Measurements from ENCODE around the gene DAB2. TPM values are rescaled to one million over a fixed set of nuclear protein-coding genes. Genes with fewer than 3 reads are reported as not detected.

DAB2 gene
- total RNA-seq, 6 donors from 2014 or later: 100 to 177 (median 144) TPM

DNA sequence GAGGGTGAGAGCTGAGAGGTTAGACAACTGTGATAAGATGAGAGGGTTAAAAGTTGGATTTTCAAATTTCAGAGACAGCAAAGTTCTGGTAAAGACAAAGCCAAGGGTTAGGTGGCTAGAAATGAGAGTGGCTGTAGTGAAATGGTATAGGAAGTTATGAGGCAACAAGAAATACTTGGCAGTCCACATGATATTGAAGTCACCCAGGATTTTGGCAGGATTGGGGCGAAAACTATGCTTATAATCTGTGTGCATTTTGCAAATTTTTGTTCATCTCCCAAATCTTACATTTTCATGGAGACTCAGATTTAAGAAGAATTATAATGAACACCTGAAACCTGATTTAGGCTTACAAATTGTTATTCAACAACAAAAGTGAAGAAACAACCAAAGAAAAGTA is 96.0 kb downstream of the DAB2 start:
- no peak for ATAC-seq (ENCODE audit: low FRiP score in 2 of 2)
- no peak for DNase-seq
- no peak overlapping the region for H3K4me3 ChIP-seq
- no peak overlapping the region for H3K27ac ChIP-seq
- no peaks in the 10 kb centered on the region for H3K27me3 ChIP-seq
- WGBS, 2 donors: 88 to 96% methylated on average over 1 of the region's 1 CpG
- no peaks in the 10 kb centered on the region for H3K9me3 ChIP-seq
- H3K36me3 ChIP-seq: no peaks in the 10 kb centered on the region
- TF ChIP-seq POLR2AphosphoS5 (IDR thresholded peaks at IDR 0.05): no peak
- TF ChIP-seq, protein P1, sequence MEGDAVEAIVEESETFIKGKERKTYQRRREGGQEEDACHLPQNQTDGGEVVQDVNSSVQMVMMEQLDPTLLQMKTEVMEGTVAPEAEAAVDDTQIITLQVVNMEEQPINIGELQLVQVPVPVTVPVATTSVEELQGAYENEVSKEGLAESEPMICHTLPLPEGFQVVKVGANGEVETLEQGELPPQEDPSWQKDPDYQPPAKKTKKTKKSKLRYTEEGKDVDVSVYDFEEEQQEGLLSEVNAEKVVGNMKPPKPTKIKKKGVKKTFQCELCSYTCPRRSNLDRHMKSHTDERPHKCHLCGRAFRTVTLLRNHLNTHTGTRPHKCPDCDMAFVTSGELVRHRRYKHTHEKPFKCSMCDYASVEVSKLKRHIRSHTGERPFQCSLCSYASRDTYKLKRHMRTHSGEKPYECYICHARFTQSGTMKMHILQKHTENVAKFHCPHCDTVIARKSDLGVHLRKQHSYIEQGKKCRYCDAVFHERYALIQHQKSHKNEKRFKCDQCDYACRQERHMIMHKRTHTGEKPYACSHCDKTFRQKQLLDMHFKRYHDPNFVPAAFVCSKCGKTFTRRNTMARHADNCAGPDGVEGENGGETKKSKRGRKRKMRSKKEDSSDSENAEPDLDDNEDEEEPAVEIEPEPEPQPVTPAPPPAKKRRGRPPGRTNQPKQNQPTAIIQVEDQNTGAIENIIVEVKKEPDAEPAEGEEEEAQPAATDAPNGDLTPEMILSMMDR (IDR thresholded peaks at IDR 0.05): no peak
- TF ChIP-seq EP300 (IDR thresholded peaks at IDR 0.05): no peak
- no peak for TF ChIP-seq POLR2A (IDR thresholded peaks at IDR 0.05)
- H3K4me1 ChIP-seq: no peaks in the 10 kb centered on the region

DNA sequence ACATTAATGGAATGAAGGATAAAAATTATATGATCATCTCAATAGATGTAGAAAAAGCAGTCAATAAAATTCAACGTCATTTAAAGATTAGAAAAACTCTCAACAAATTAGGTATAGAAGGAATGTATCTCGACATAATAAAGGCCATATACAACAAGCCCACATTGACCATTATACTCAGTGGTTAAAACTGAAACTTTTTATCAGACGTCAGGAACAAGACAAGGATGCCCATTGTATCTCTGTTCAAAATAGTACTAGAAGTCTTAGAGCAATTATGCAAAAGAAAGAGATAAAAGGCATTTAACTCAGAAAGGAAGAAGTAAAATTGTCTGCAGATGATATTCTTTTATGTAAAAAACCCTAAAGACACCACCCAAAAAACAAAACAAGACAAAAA is 101.2 kb downstream of the DAB2 start:
- peaks cover 0 to 3% (median 0%) of the 10 kb centered on the region in 4 donors for H3K9me3 ChIP-seq
- 81 to 86% methylated on average over 3 of the region's 3 CpGs for whole genome bisulfite sequencing, 2 donors
- no peaks in the 10 kb centered on the region for H3K27me3 ChIP-seq
- TF ChIP-seq, protein P1 (IDR thresholded peaks at IDR 0.05): no peak
- TF ChIP-seq EP300 (IDR thresholded peaks at IDR 0.05) (no peak), POLR2AphosphoS5 (IDR thresholded peaks at IDR 0.05) (no peak), POLR2A (IDR thresholded peaks at IDR 0.05) (no peak)
- no peak for DNase-seq
- no peak for ATAC-seq (ENCODE audit: low FRiP score in 2 of 2)
- H3K27ac ChIP-seq: no peak overlapping the region
- H3K36me3 ChIP-seq: no peaks in the 10 kb centered on the region
- H3K4me1 ChIP-seq: no peaks in the 10 kb centered on the region
- H3K4me3 ChIP-seq: no peak overlapping the region

Other genes with a start within 250 kb of the DAB2 start
- gene FYB1, start 205.4 kb downstream of the DAB2 start, total RNA-seq: 10 to 100 TPM; 24.0 to 97.4 (median 42.5) TPM
- under 1 TPM in 2 of 6 donors, not detected in 4; 0.31 to 0.51 TPM for gene C9, start 60.5 kb downstream of the DAB2 start, total RNA-seq

Data from upper lobe of left lung (tissue), 6 donors.